HepG2 (cell line): ENCODE results near the gene PCBP4. TPM values are rescaled to one million over a fixed set of nuclear protein-coding genes. Genes with fewer than 3 reads are reported as not detected.

ENCODE experiments used
- E2F2 ChIP-seq: sonication (generic); formaldehyde crosslinking; IDR thresholded peaks from 2 replicates; pipeline ENCODE4 v1.4.0; 2020; ENCODE audit warnings: missing genetic modification reagents, borderline replicate concordance
- HNRNPH1 ChIP-seq: fragments of 200-400 bp; formaldehyde crosslinking; optimal IDR thresholded peaks from 2 replicates; pipeline ENCODE3; 2017; ENCODE audit warnings: mild to moderate bottlenecking, low read depth, low read length
- NCOA1 ChIP-seq: sonication (generic); formaldehyde crosslinking; IDR thresholded peaks from 2 replicates; pipeline ENCODE4 v1.9.0; 2021; ENCODE audit warnings: missing genetic modification reagents
- NFE2 ChIP-seq: sonication (generic); formaldehyde crosslinking; IDR thresholded peaks from 2 replicates; pipeline ENCODE4 v1.4.0; 2020; ENCODE audit warnings: missing genetic modification reagents
- POLR2AphosphoS5 ChIP-seq: IDR thresholded peaks from 2 replicates; pipeline ENCODE4 v1.6.1; 2012; ENCODE audit warnings: low read depth, low read length
- SRSF1 ChIP-seq: fragments of 200-400 bp; formaldehyde crosslinking; optimal IDR thresholded peaks from 2 replicates; pipeline ENCODE3; 2017; ENCODE audit warnings: mild to moderate bottlenecking, low read depth, low read length, moderate library complexity
- SUZ12 ChIP-seq: fragments of 150-350 bp; IDR thresholded peaks from 2 replicates; pipeline ENCODE4 v1.6.1; 2014; ENCODE audit warnings: low read depth, low read length
- TEAD2 ChIP-seq: sonication (generic); formaldehyde crosslinking; IDR thresholded peaks from 2 replicates; pipeline ENCODE4 v1.9.0; 2021; ENCODE audit warnings: missing genetic modification reagents
- ZBTB1 ChIP-seq: sonication (generic); formaldehyde crosslinking; IDR thresholded peaks from 2 replicates; pipeline ENCODE4 v1.4.0; 2020; ENCODE audit warnings: missing genetic modification reagents, borderline replicate concordance
- ZMYM2 ChIP-seq: sonication (generic); formaldehyde crosslinking; IDR thresholded peaks from 2 replicates; pipeline ENCODE4 v1.8.0; 2022; ENCODE audit warnings: mild to moderate bottlenecking, missing genetic modification reagents
- polyA plus RNA-seq, 8 experiments: library from polyadenylated mRNA; depleted of rRNA in 3 of 8; stranded (reverse) in 7 of 8; unstranded in 1 of 8; fragments of >200 nt; fragmentation: Illumina TruSeq in 4 of 8; extraction: Trizol in 4 of 8; gene quantifications; 2 replicates each; pipeline versions ENCODE4 v1.2.1 to v1.2.3, GENCODE V29; 2011 to 2016; ENCODE audit warnings: low read depth in 4 of 8, missing spikeins in 1 of 8, mixed read lengths in 1 of 8; ENCODE audit not compliant: insufficient read depth in 1 of 8
- total RNA-seq, 5 experiments: library from RNA; depleted of rRNA; stranded (reverse); fragments of >200 nt; fragmentation: Illumina TruSeq; extraction: Trizol; gene quantifications; 2 replicates each; pipeline ENCODE4 v1.2.3, GENCODE V29; 2016; ENCODE audit warnings: low read depth in 1 of 5
- TF ChIP-seq, protein P1 (sequence below): sonication (generic); formaldehyde crosslinking; IDR thresholded peaks from 2 replicates; pipeline ENCODE4 v1.9.0; 2022; ENCODE audit warnings: missing genetic modification reagents, mild to moderate bottlenecking, borderline replicate concordance
- TF ChIP-seq, protein P2 (sequence below): sonication (generic); formaldehyde crosslinking; IDR thresholded peaks from 2 replicates; pipeline ENCODE4 v1.4.0; 2020; ENCODE audit warnings: mild to moderate bottlenecking, missing genetic modification reagents
- TF ChIP-seq, protein P3 (sequence below): sonication (generic); formaldehyde crosslinking; IDR thresholded peaks from 2 replicates; pipeline ENCODE4 v1.4.0; 2020; ENCODE audit warnings: low read depth, mild to moderate bottlenecking, missing genetic modification reagents

PCBP4 gene
- total and polyA plus RNA-seq, 2 of the 13 experiments (the other 11 are each of a cell fraction or from before 2014, with no cell fraction given), result 36.8 to 51.3 TPM

DNA sequence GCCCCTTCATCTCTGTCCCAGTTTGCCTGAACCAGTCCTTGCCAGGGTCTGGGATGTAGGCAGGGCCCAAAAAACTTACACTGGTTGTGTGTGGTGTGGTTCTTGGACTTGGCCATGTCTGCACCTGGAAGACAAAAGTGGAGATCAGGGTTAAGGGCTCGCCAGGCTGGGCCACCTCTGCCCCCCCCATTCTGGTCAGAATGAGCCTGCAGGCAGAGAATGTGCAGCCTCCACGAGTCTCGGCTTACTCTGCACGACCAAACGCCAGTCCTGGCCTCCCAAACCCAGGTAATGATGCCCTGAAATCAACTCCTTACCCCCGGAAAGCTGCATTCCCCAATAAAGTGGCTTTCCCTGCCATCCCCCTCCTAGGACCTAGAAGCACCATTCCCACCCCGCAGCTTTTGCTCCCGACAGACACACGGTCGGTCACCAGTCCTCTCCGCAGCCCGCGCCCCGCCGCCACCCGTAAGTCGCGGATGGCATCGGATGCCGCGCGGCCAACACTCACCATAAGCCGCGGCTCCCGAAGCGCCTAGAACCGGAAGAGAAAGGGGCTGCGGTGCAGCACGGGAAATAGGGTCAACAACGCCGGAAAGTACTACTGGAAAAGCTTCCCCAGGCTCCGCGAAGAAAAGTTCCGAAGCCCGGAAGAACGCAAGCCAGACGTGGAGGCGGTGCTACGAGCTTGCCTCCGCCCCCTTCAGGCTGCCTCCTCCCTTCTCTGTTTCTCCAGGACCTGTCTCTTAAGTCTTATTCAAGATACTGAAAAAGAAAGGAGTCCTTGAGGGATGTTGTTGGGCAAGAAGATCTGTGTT is 28.3 kb upstream of the PCBP4 start, which contains the start of gene RPL29 (continued):
- TF ChIP-seq, protein P1, sequence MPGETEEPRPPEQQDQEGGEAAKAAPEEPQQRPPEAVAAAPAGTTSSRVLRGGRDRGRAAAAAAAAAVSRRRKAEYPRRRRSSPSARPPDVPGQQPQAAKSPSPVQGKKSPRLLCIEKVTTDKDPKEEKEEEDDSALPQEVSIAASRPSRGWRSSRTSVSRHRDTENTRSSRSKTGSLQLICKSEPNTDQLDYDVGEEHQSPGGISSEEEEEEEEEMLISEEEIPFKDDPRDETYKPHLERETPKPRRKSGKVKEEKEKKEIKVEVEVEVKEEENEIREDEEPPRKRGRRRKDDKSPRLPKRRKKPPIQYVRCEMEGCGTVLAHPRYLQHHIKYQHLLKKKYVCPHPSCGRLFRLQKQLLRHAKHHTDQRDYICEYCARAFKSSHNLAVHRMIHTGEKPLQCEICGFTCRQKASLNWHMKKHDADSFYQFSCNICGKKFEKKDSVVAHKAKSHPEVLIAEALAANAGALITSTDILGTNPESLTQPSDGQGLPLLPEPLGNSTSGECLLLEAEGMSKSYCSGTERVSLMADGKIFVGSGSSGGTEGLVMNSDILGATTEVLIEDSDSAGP, result peak; percentile 95
- TF ChIP-seq TEAD2, result no peak
- peak; percentile 96 for TF ChIP-seq SRSF1
- no peak for TF ChIP-seq ZMYM2 (CRISPR knock-in tag)
- TF ChIP-seq E2F2 (CRISPR knock-in tag), result no peak
- peak; percentile 98 for TF ChIP-seq POLR2AphosphoS5
- TF ChIP-seq NFE2 (CRISPR knock-in tag), result no peak
- TF ChIP-seq, protein P2, sequence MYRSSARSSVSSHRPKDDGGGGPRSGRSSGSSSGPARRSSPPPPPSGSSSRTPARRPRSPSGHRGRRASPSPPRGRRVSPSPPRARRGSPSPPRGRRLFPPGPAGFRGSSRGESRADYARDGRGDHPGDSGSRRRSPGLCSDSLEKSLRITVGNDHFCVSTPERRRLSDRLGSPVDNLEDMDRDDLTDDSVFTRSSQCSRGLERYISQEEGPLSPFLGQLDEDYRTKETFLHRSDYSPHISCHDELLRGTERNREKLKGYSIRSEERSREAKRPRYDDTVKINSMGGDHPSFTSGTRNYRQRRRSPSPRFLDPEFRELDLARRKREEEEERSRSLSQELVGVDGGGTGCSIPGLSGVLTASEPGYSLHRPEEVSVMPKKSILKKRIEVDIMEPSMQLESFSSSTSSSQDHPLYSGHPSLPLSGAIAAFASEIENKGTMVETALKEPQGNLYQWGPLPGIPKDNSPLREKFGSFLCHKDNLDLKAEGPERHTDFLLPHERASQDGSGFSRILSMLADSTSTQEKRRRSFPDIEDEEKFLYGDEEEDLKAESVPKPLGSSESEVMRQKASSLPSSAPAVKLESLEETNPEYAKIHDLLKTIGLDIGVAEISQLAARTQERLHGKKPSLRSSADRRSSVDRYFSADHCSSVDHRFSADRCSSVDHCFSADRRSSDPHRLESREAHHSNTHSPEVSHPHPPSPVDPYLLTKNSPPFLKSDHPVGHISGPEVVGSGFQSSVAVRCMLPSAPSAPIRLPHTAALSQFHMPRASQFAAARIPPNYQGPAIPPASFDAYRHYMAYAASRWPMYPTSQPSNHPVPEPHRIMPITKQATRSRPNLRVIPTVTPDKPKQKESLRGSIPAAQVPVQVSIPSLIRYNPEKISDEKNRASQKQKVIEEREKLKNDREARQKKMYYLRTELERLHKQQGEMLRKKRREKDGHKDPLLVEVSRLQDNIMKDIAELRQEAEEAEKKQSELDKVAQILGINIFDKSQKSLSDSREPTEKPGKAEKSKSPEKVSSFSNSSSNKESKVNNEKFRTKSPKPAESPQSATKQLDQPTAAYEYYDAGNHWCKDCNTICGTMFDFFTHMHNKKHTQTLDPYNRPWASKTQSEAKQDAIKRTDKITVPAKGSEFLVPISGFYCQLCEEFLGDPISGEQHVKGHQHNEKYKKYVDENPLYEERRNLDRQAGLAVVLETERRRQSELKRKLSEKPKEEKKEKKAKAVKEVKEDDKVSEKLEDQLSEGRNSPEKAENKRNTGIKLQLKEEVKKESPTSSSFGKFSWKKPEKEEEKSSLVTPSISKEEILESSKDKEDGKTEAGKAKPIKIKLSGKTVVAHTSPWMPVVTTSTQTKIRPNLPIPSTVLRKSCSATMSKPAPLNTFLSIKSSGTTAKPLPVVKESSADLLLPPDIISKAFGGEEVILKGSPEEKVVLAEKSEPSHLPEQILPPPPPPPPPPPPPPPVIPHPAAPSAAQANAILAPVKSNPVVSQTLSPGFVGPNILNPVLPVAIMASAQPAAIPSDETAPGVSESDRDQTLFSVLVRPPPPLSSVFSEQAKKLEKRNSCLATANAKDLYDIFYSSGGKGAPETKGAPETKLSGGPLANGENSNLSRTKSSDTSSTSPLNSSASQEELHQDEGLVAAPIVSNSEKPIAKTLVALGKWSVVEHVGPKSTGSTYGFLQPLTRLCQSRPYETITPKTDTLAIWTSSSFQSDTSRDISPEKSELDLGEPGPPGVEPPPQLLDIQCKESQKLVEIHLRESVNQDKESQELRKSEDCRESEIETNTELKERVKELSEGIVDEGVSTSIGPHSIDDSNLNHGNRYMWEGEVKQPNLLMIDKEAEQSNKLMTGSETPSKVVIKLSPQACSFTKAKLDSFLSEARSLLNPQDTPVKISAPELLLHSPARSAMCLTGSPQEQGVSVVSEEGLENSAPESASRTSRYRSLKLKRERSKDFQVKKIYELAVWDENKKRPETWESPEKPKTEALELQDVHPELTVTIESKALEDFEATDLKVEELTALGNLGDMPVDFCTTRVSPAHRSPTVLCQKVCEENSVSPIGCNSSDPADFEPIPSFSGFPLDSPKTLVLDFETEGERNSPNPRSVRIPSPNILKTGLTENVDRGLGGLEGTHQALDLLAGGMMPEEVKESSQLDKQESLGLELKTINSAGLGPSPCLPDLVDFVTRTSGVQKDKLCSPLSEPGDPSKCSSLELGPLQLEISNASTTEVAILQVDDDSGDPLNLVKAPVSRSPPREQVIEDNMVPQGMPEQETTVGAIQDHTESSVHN, result peak; percentile 46; the same call in 1 of the 2 replicates
- TF ChIP-seq HNRNPH1, result no peak
- TF ChIP-seq, protein P3, sequence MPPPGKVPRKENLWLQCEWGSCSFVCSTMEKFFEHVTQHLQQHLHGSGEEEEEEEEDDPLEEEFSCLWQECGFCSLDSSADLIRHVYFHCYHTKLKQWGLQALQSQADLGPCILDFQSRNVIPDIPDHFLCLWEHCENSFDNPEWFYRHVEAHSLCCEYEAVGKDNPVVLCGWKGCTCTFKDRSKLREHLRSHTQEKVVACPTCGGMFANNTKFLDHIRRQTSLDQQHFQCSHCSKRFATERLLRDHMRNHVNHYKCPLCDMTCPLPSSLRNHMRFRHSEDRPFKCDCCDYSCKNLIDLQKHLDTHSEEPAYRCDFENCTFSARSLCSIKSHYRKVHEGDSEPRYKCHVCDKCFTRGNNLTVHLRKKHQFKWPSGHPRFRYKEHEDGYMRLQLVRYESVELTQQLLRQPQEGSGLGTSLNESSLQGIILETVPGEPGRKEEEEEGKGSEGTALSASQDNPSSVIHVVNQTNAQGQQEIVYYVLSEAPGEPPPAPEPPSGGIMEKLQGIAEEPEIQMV, result no peak
- TF ChIP-seq ZBTB1, result no peak
- peak; percentile 69; the same call in 1 of the 2 replicates for TF ChIP-seq NCOA1 (CRISPR knock-in tag)
- peak; percentile 38; the same call in 1 of the 2 replicates for TF ChIP-seq SUZ12
